IMR-90 (cell line): Measurements from ENCODE around the gene UBE2G1. TPM values are rescaled to one million over a fixed set of nuclear protein-coding genes. Genes with fewer than 3 reads are reported as not detected.

Experiments used
- ATAC-seq: fragments of 200-7000 bp; cut with Tn5 transposase; 2 replicates; pipeline ENCODE4 v1.9.1; 2020; ENCODE audit warnings: low read depth, mild to moderate bottlenecking, moderate library complexity
- BruUV-seq: library from RNA; stranded (reverse); fragments of 400-500 nt; replicated peaks from 2 replicates; lab custom pipeline; 2021; lab: Mats Ljungman, UMichigan
- CTCF ChIA-PET: fragments of 300-600 bp; formaldehyde crosslinking; extraction: SDS; loops from one replicate; lab custom pipeline; 2021; ENCODE audit warnings: antibody characterized with exemption; lab: Yijun Ruan, JAX
- POLR2A ChIA-PET: fragments of 300-600 bp; sonication (Branson Sonifier 250); formaldehyde crosslinking; loops from one replicate; lab custom pipeline; 2022; ENCODE audit warnings: antibody characterized with exemption; ENCODE audit not compliant: unreplicated experiment; lab: Charles Lee
- DNase-seq: peaks from one replicate; pipeline ENCODE4 v3.0.0; 2013
- H2AFZ ChIP-seq: replicated peaks from 2 replicates; pipeline ENCODE3; 2013; ENCODE audit warnings: low read length, mild to moderate bottlenecking; ENCODE audit not compliant: poor library complexity
- H2AK5ac ChIP-seq: 2 replicates; pipeline ENCODE4 v1.6.1; 2013; ENCODE audit warnings: low read depth, low read length, inconsistent platforms
- H2AK9ac ChIP-seq: replicated peaks from 2 replicates; pipeline ENCODE3; 2013; ENCODE audit warnings: mild to moderate bottlenecking, low read depth, low read length, moderate library complexity; ENCODE audit not compliant: poor library complexity
- H2BK120ac ChIP-seq: 2 replicates; pipeline ENCODE4 v1.6.1; 2013; ENCODE audit warnings: low read depth, low read length, inconsistent platforms
- H2BK15ac ChIP-seq: 3 replicates; pipeline ENCODE4 v1.6.1; 2013; ENCODE audit warnings: low read depth, low read length, inconsistent platforms
- H2BK20ac ChIP-seq: 2 replicates; pipeline ENCODE4 v1.6.1; 2013; ENCODE audit warnings: low read depth, mild to moderate bottlenecking, inconsistent platforms, low read length, moderate library complexity
- H2BK5ac ChIP-seq: 2 replicates; pipeline ENCODE4 v1.6.1; 2013; ENCODE audit warnings: mild to moderate bottlenecking, low read depth, low read length, inconsistent platforms; ENCODE audit not compliant: poor library complexity, severe bottlenecking
- H3K14ac ChIP-seq: replicated peaks from 2 replicates; pipeline ENCODE4 v1.6.1; 2013; ENCODE audit warnings: low read depth, low read length, inconsistent platforms
- H3K18ac ChIP-seq: 2 replicates; pipeline ENCODE4 v1.6.1; 2013; ENCODE audit warnings: low read depth, low read length, control low read depth
- H3K23ac ChIP-seq: 2 replicates; pipeline ENCODE4 v1.6.1; 2013; ENCODE audit warnings: low read depth, low read length, inconsistent platforms
- H3K27ac ChIP-seq: 2 replicates; pipeline ENCODE4 v1.5.1; 2013; ENCODE audit warnings: mild to moderate bottlenecking, control low read depth, low read length; ENCODE audit not compliant: insufficient read depth
- H3K27me3 ChIP-seq: 2 replicates; pipeline ENCODE4 v1.6.1; 2013; ENCODE audit warnings: low read length; ENCODE audit not compliant: control insufficient read depth, insufficient read depth
- H3K36me3 ChIP-seq: 2 replicates; pipeline ENCODE4 v1.6.1; 2013; ENCODE audit warnings: low read length, mixed read lengths; ENCODE audit not compliant: control insufficient read depth, insufficient read depth
- H3K4ac ChIP-seq: 2 replicates; pipeline ENCODE4 v1.6.1; 2013; ENCODE audit warnings: low read depth, low read length, inconsistent platforms
- H3K4me1 ChIP-seq: 2 replicates; pipeline ENCODE4 v1.6.1; 2013; ENCODE audit warnings: low read length, mixed read lengths; ENCODE audit not compliant: control insufficient read depth, insufficient read depth
- H3K4me2 ChIP-seq: 2 replicates; pipeline ENCODE4 v1.6.1; 2013; ENCODE audit warnings: low read depth, mild to moderate bottlenecking, control low read depth, low read length, moderate library complexity
- H3K4me3 ChIP-seq: 2 replicates; pipeline ENCODE4 v1.5.1; 2013; ENCODE audit warnings: low read depth, mild to moderate bottlenecking, control low read depth, low read length, moderate library complexity; ENCODE audit not compliant: insufficient read depth
- H3K56ac ChIP-seq: 2 replicates; pipeline ENCODE4 v1.6.1; 2013; ENCODE audit warnings: low read length, inconsistent platforms; ENCODE audit not compliant: insufficient read depth; ENCODE audit errors: extremely low read depth
- H3K79me1 ChIP-seq, 2 experiments: 2 replicates each; pipeline ENCODE4 v1.6.1; 2013; ENCODE audit warnings: low read length in 2 of 2, inconsistent platforms in 1 of 2, low read depth in 1 of 2
- H3K9ac ChIP-seq: 2 replicates; pipeline ENCODE4 v1.6.1; 2013; ENCODE audit warnings: low read depth, low read length, control low read depth
- H3K9me1 ChIP-seq: 2 replicates; pipeline ENCODE4 v1.6.1; 2013; ENCODE audit warnings: low read length, inconsistent platforms; ENCODE audit not compliant: insufficient read depth
- H3K9me3 ChIP-seq: 2 replicates; pipeline ENCODE4 v1.6.1; 2013; ENCODE audit warnings: low read length; ENCODE audit not compliant: control insufficient read depth, insufficient read depth
- H4K20me1 ChIP-seq: 2 replicates; pipeline ENCODE4 v1.6.1; 2013; ENCODE audit warnings: low read length, inconsistent platforms; ENCODE audit not compliant: insufficient read depth
- H4K5ac ChIP-seq: 2 replicates; pipeline ENCODE4 v1.6.1; 2013; ENCODE audit warnings: mild to moderate bottlenecking, low read depth, low read length, control low read depth
- H4K8ac ChIP-seq, 2 experiments: 2 replicates each; pipeline ENCODE4 v1.6.1; 2013; ENCODE audit warnings: low read depth in 2 of 2, low read length in 2 of 2, control low read depth in 1 of 2, inconsistent platforms in 1 of 2
- H4K91ac ChIP-seq: 2 replicates; pipeline ENCODE4 v1.6.1; 2013; ENCODE audit warnings: low read depth, low read length, inconsistent platforms; ENCODE audit not compliant: insufficient read depth
- BHLHE40 ChIP-seq: fragments of 150-350 bp; IDR thresholded peaks from 2 replicates; pipeline ENCODE4 v1.6.1; 2016; ENCODE audit warnings: mild to moderate bottlenecking, low read depth, low read length
- CEBPB ChIP-seq: IDR thresholded peaks from 2 replicates; pipeline ENCODE4 v1.6.1; 2012; ENCODE audit warnings: low read depth, low read length, improper control_type of control experiment
- CHD1 ChIP-seq: IDR thresholded peaks from 2 replicates; pipeline ENCODE4 v1.6.1; 2012; ENCODE audit warnings: low read depth, low read length, improper control_type of control experiment
- CTCF ChIP-seq: conservative IDR thresholded peaks from 2 replicates; pipeline ENCODE4 v1.5.1; 2012; ENCODE audit warnings: mild to moderate bottlenecking, low read depth, low read length, improper control_type of control experiment
- ELK1 ChIP-seq: fragments of 150-350 bp; IDR thresholded peaks from 2 replicates; pipeline ENCODE4 v1.6.1; 2016; ENCODE audit warnings: low read depth, mild to moderate bottlenecking, low read length, moderate library complexity, borderline replicate concordance
- FOS ChIP-seq: fragments of 150-350 bp; IDR thresholded peaks from 2 replicates; pipeline ENCODE4 v1.6.1; 2016; ENCODE audit warnings: low read depth, low read length
- MAFK ChIP-seq: IDR thresholded peaks from 2 replicates; pipeline ENCODE4 v1.6.1; 2012; ENCODE audit warnings: low read depth, low read length, improper control_type of control experiment
- MAZ ChIP-seq: IDR thresholded peaks from 2 replicates; pipeline ENCODE4 v1.6.1; 2012; ENCODE audit warnings: low read depth, mild to moderate bottlenecking, low read length, improper control_type of control experiment, moderate library complexity, borderline replicate concordance
- MXI1 ChIP-seq: IDR thresholded peaks from 2 replicates; pipeline ENCODE4 v1.6.1; 2012; ENCODE audit warnings: low read depth, mild to moderate bottlenecking, low read length, moderate library complexity, borderline replicate concordance
- NFE2L2 ChIP-seq: fragments of 150-350 bp; IDR thresholded peaks from 2 replicates; pipeline ENCODE4 v1.6.1; 2016; ENCODE audit warnings: low read depth, mild to moderate bottlenecking, low read length
- POLR2A ChIP-seq: IDR thresholded peaks from 2 replicates; pipeline ENCODE4 v1.6.1; 2012; ENCODE audit warnings: mild to moderate bottlenecking, low read depth, low read length
- RAD21 ChIP-seq: IDR thresholded peaks from 2 replicates; pipeline ENCODE4 v1.6.1; 2012; ENCODE audit warnings: low read length, improper control_type of control experiment
- RCOR1 ChIP-seq: IDR thresholded peaks from 2 replicates; pipeline ENCODE4 v1.6.1; 2012; ENCODE audit warnings: mild to moderate bottlenecking, low read length, improper control_type of control experiment; ENCODE audit not compliant: insufficient replicate concordance
- SMC3 ChIP-seq: fragments of 150-350 bp; IDR thresholded peaks from 2 replicates; pipeline ENCODE4 v1.6.1; 2016; ENCODE audit warnings: low read depth, mild to moderate bottlenecking, antibody characterized with exemption, low read length, moderate library complexity
- USF2 ChIP-seq: fragments of 150-350 bp; IDR thresholded peaks from 2 replicates; pipeline ENCODE4 v1.6.1; 2017; ENCODE audit warnings: mild to moderate bottlenecking, antibody characterized with exemption, low read length, low read depth
- WGBS, 2 experiments: methylation state at CpG; one replicate each; pipeline versions ENCODE4 v1.1.5 to v1.1.7; 2013; ENCODE audit warnings: missing lambda C conversion rate in 2 of 2; ENCODE audit not compliant: insufficient read length in 1 of 2; ENCODE audit errors: extremely low coverage in 2 of 2; 5-methylcytosine and 5-hydroxymethylcytosine counted together
- dilution Hi-C: fragments of 300-500 bp; cut with HindIII; formaldehyde crosslinking; loops from one replicate; pipeline ENCODE4 v1.14.3; 2018; ENCODE audit warnings: low sequenced_read_pairs; ENCODE audit not compliant: unreplicated experiment
- in situ Hi-C: fragments of 300-500 bp; cut with MboI; formaldehyde crosslinking; loops from 3 replicates; pipeline ENCODE4 v1.14.3; 2019; ENCODE audit warnings: low sequenced_read_pairs, inconsistent platforms, mixed read lengths
- intact Hi-C: fragments of 100-400 bp; cut with micrococcal nuclease; formaldehyde crosslinking; loops from 2 replicates; pipeline ENCODE4 v1.10.0; 2022
- polyA plus RNA-seq, 3 experiments: library from polyadenylated mRNA; depleted of rRNA; stranded (reverse); fragments of >200 nt; gene quantifications; 2 replicates each; pipeline ENCODE4 v1.2.3, GENCODE V29; 2012; ENCODE audit warnings: low replicate concordance in 1 of 3
- total RNA-seq: library from RNA; depleted of rRNA; stranded (reverse); fragments of >200 nt; gene quantifications from 2 replicates; pipeline ENCODE4 v1.2.3, GENCODE V29; 2012

UBE2G1 gene
- total and polyA plus RNA-seq, 2 of the 4 experiments (the other 2 are of a cell fraction) = 26.3 to 26.6 TPM

- Histone ChIP-seq H3K27ac (no peak overlapping the region), H2BK120ac (no peak overlapping the region), H3K36me3 (no peaks in the 10 kb centered on the region), H3K4me2 (no peak overlapping the region), H2BK5ac (no peak overlapping the region), H3K4me1 (peaks cover 5% of the 10 kb centered on the region; the same call in 1 of the 2 replicates), H3K23ac (no peak overlapping the region), H4K8ac (no peak overlapping the region), H3K79me1 (peaks cover 8 to 61% of the 10 kb centered on the region in 2 experiments), H2BK15ac (no peak overlapping the region), H4K5ac (no peak overlapping the region), H3K9ac (no peak overlapping the region), H4K20me1 (peaks cover 72% of the 10 kb centered on the region), H2AK5ac (no peak overlapping the region), H2BK20ac (no peak overlapping the region), H4K91ac (no peak overlapping the region), H2AFZ (no peak overlapping the region), H3K4ac (no peak overlapping the region), H3K27me3 (no peaks in the 10 kb centered on the region), H3K9me1 (peaks cover 16% of the 10 kb centered on the region), H3K9me3 (no peaks in the 10 kb centered on the region), H3K14ac (no peak overlapping the region), H3K18ac (no peak overlapping the region), H3K4me3 (no peak overlapping the region), H3K56ac (no peak overlapping the region), H2AK9ac (no peak overlapping the region)
- DNase-seq (no peak), ATAC-seq (no peak)
- in situ Hi-C loops = no loop called here
- dilution Hi-C loops = no loop called here
- intact Hi-C loops = loop anchor here (2.0 to 5.0 kb wide), 2 partner anchors 24 to 38 kb away; no protein-coding TSS in a partner anchor
- CTCF ChIA-PET = no interaction called here
- no TSS peak for BruUV-seq
- POLR2A ChIA-PET = no interaction called here
- no CpG with 5 or more reads among the region's 5 CpGs for WGBS, 2 experiments
- TF ChIP-seq RCOR1 (no peak), CEBPB (no peak), CHD1 (no peak), POLR2A (no peak), MAFK (no peak), RAD21 (no peak), NFE2L2 (no peak), BHLHE40 (no peak), FOS (no peak), SMC3 (no peak), ELK1 (no peak), CTCF (no peak), USF2 (no peak), MAZ (no peak), MXI1 (no peak)
Measured at GRCh38 chr17:4334776-4335584, 31.5 kb downstream of the UBE2G1 start.
